Muscle of leg (tissue), 11 donors: ENCODE measurements around the gene SORBS2. TPM values are rescaled to one million over a fixed set of nuclear protein-coding genes. Genes with fewer than 3 reads are reported as not detected.

Source experiments
- DNase-seq: peaks from one replicate; pipeline ENCODE4 v3.0.0; 2013
- H3K27ac ChIP-seq: one replicate; pipeline ENCODE4 v1.5.1; 2013; ENCODE audit warnings: mild to moderate bottlenecking, low read length, control low read depth
- H3K27me3 ChIP-seq: one replicate; pipeline ENCODE4 v1.6.1; 2013; ENCODE audit warnings: low read length; ENCODE audit not compliant: control insufficient read depth, insufficient read depth
- H3K36me3 ChIP-seq: one replicate; pipeline ENCODE4 v1.6.1; 2013; ENCODE audit warnings: low read length; ENCODE audit not compliant: control insufficient read depth, insufficient read depth
- H3K4me1 ChIP-seq: one replicate; pipeline ENCODE4 v1.6.1; 2013; ENCODE audit warnings: low read length; ENCODE audit not compliant: control insufficient read depth, insufficient read depth
- H3K4me3 ChIP-seq: one replicate; pipeline ENCODE4 v1.5.1; 2013; ENCODE audit warnings: low read length, control low read depth
- H3K9me3 ChIP-seq: replicated peaks from 2 replicates; pipeline ENCODE4 v1.6.1; 2013; ENCODE audit warnings: low read depth, low read length; ENCODE audit not compliant: control insufficient read depth
- WGBS: methylation state at CpG from one replicate; pipeline ENCODE4 v1.1.5; 2013; ENCODE audit warnings: missing lambda C conversion rate; ENCODE audit not compliant: insufficient coverage; 5-methylcytosine and 5-hydroxymethylcytosine counted together
- polyA plus RNA-seq, 8 donors: library from polyadenylated mRNA; unstranded; fragments of 120-200 nt; gene quantifications; one replicate each; pipeline versions ENCODE4 v1.2.1 to v1.2.3, GENCODE V29; 2013; ENCODE audit warnings: inconsistent platforms in 1 of 8, low replicate concordance in 1 of 8; ENCODE audit not compliant: insufficient read length in 8 of 8, insufficient read depth in 1 of 8
- total RNA-seq: library from RNA; stranded (reverse); fragments of 120-200 nt; gene quantifications from one replicate; pipeline ENCODE4 v1.2.4, GENCODE V29; 2013

Gene SORBS2
- total and polyA plus RNA-seq, 9 donors = 17.7 to 48.5 (median 36.3) TPM

DNA sequence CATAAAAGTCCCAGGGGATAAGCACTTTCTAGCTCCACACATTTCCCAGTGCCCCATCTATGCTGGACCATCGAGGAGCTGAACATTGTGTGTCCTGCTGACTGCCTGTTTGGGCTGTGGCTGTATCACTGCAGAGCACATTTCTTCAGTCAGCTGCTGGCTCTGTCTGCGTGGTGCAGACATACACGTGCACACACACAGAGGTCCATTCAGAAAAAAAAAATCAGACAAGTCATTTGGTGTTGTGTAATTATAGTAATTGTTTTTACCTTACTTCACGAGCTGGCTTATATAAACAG lies 275.6 kb downstream of the SORBS2 start:
- Histone ChIP-seq H3K36me3 (no peaks in the 10 kb centered on the region), H3K27ac (peak overlapping the region; percentile 88), H3K4me3 (no peak overlapping the region), H3K27me3 (peaks cover 26% of the 10 kb centered on the region), H3K4me1 (peaks cover 26% of the 10 kb centered on the region), H3K9me3 (no peaks in the 10 kb centered on the region)
- DNase-seq = peak; percentile 69
- WGBS = no CpG with 5 or more reads among the region's 4 CpGs

DNA sequence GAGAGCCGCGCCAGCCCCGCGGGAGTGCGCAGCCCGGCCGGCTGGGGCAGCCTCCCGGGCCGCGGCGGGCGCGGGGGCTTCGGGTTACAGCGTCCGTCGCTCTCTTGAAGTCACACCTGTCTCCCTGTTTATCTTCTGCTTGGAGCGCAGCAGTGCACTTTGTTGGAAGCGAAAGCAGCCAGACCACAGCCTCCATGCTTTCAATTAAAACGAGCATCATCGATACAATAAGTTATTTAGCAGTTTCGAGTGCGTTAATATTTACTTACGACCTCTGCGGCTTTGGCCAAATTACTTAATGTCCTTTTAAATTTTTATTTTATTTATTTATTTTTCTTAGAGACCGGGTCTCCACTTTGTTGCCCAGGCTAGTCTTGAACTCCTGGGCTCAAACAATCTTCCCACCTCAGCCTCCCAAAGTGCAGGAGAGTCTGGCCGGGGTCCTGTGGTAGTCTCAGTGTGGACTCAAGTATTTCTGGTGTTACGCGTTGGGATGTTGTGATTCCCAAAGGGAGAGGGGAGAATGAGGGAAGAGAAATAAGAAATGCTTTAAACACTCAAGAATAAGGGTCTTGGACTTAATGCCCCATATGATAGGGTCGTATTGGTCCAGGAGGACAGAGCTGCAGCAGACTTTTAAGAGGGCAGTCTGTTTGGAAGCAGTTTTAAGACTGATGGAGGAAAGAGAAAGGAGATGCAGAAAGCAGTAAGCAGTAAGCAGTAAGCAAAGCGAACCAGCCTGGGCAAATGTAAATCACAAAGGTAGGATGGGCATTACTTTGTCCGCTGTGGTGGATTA lies 276.2 kb downstream of the SORBS2 start:
- Histone ChIP-seq H3K27me3 (peaks cover 26% of the 10 kb centered on the region), H3K4me1 (peaks cover 21% of the 10 kb centered on the region), H3K27ac (peak overlapping the region; percentile 88), H3K4me3 (peak overlapping the region; percentile 41), H3K9me3 (no peaks in the 10 kb centered on the region), H3K36me3 (no peaks in the 10 kb centered on the region)
- DNase-seq = peak; percentile 88
- WGBS = 5% methylated on average over 22 of the region's 32 CpGs
